Breast epithelium (tissue), 4 donors: ENCODE data around the gene MX2. TPM values are rescaled to one million over a fixed set of nuclear protein-coding genes. Genes with fewer than 3 reads are reported as not detected.

Experiments
- DNase-seq, 2 donors: peaks; one replicate each; pipeline ENCODE4 v3.0.0-alpha.2; 2019; ENCODE audit warnings: low spot score in 2 of 2
- H3K27ac ChIP-seq, 2 donors: fragments of 200-600 bp; sonication (generic) in 1 of 2; one replicate each; pipeline ENCODE4 v1.5.1; 2016 to 2019; ENCODE audit warnings: mild to moderate bottlenecking in 1 of 2
- H3K27me3 ChIP-seq, 2 donors: fragments of 200-600 bp; sonication (generic) in 1 of 2; one replicate each; pipeline versions ENCODE4 v1.5.1 to v1.6.0; 2017 to 2019; ENCODE audit warnings: control low read depth in 1 of 2, mild to moderate bottlenecking in 1 of 2
- H3K36me3 ChIP-seq: fragments of 200-600 bp; one replicate; pipeline ENCODE4 v1.5.1; 2019
- H3K4me1 ChIP-seq, 2 donors: fragments of 200-600 bp; sonication (generic); one replicate each; pipeline ENCODE4 v1.5.1; 2016 to 2019; ENCODE audit warnings: control low read depth in 1 of 2
- H3K4me3 ChIP-seq, 3 donors: fragments of 200-600 bp; sonication (generic); 1 replicate in 2 of 3; 2 replicates in 1 of 3; pipeline ENCODE4 v1.5.1; 2016 to 2019; ENCODE audit warnings: mild to moderate bottlenecking in 3 of 3, moderate library complexity in 2 of 3
- H3K9me3 ChIP-seq, 2 donors: fragments of 200-600 bp; sonication (generic) in 1 of 2; one replicate each; pipeline ENCODE4 v1.5.1; 2016 to 2019; ENCODE audit warnings: control low read depth in 1 of 2
- CTCF ChIP-seq, 3 donors: fragments of 450-650 bp; IDR thresholded peaks; one replicate each; pipeline ENCODE4 v1.5.1; 2016 to 2017; ENCODE audit warnings: antibody characterized with exemption in 3 of 3, mild to moderate bottlenecking in 3 of 3, moderate library complexity in 3 of 3
- POLR2A ChIP-seq: fragments of 450-650 bp; IDR thresholded peaks from one replicate; pipeline ENCODE4 v1.6.1; 2016; ENCODE audit warnings: antibody characterized with exemption, mild to moderate bottlenecking, moderate library complexity
- POLR2AphosphoS5 ChIP-seq, 3 donors: sonication (generic); formaldehyde crosslinking; IDR thresholded peaks; one replicate each; pipeline ENCODE4 v1.6.1; 2017; ENCODE audit warnings: antibody characterized with exemption in 3 of 3
- intact Hi-C: fragments of 100-400 bp; cut with DNase I; formaldehyde crosslinking; loops from one replicate; pipeline ENCODE4 v1.15.1; 2023; ENCODE audit warnings: low total_unique reads
- total RNA-seq, 3 donors: library from RNA; depleted of rRNA; stranded (reverse); fragments of >200 nt; gene quantifications; one replicate each; pipeline ENCODE4 v1.1.0, GENCODE V29; 2016

Gene MX2
- total RNA-seq, 3 donors from 2014 or later: 8.9 to 31.5 (median 29.4) TPM

- intact Hi-C loops: no loop called here
- H3K4me3 ChIP-seq: no peak overlapping the region
- H3K27ac ChIP-seq: no peak overlapping the region
- H3K27me3 ChIP-seq: no peaks in the 10 kb centered on the region
- H3K9me3 ChIP-seq: no peaks in the 10 kb centered on the region
- no peak for TF ChIP-seq CTCF (IDR thresholded peaks at IDR 0.05)
- H3K36me3 ChIP-seq: no peaks in the 10 kb centered on the region
- no peak for DNase-seq
- no peaks in the 10 kb centered on the region for H3K4me1 ChIP-seq
Observed at GRCh38 chr21:41349126-41349525, 12.7 kb upstream of the MX2 start.

- intact Hi-C loops: no loop called here
- H3K4me1 ChIP-seq: no peaks in the 10 kb centered on the region
- DNase-seq: no peak
- H3K4me3 ChIP-seq: no peak overlapping the region
- H3K36me3 ChIP-seq: no peaks in the 10 kb centered on the region
- H3K27me3 ChIP-seq: no peaks in the 10 kb centered on the region
- no peaks in the 10 kb centered on the region for H3K9me3 ChIP-seq
- no peak overlapping the region for H3K27ac ChIP-seq
- no peak for TF ChIP-seq POLR2A
- TF ChIP-seq CTCF (IDR thresholded peaks at IDR 0.05): no peak
- no peak for TF ChIP-seq POLR2AphosphoS5 (IDR thresholded peaks at IDR 0.05)
Observed at GRCh38 chr21:41349619-41350390, 12.0 kb upstream of the MX2 start.

GRCh38 chr21:41350436-41351155 is 11.2 kb upstream of the MX2 start:
- Histone ChIP-seq H3K27ac (no peak overlapping the region), H3K4me3 (no peak overlapping the region), H3K27me3 (no peaks in the 10 kb centered on the region), H3K36me3 (no peaks in the 10 kb centered on the region), H3K4me1 (no peaks in the 10 kb centered on the region), H3K9me3 (no peaks in the 10 kb centered on the region)
- intact Hi-C loops: no loop called here
- DNase-seq: no peak
- no peak for TF ChIP-seq POLR2AphosphoS5 (IDR thresholded peaks at IDR 0.05)
- no peak for TF ChIP-seq CTCF (IDR thresholded peaks at IDR 0.05)
- TF ChIP-seq POLR2A: no peak

GRCh38 chr21:41357546-41357945 is 4.3 kb upstream of the MX2 start:
- peak in 1 of 2 donors; percentile 33 for DNase-seq
- Histone ChIP-seq H3K36me3 (no peaks in the 10 kb centered on the region), H3K27me3 (no peaks in the 10 kb centered on the region), H3K4me3 (no peak overlapping the region), H3K4me1 (peaks cover 0 to 6% of the 10 kb centered on the region in 2 donors), H3K27ac (no peak overlapping the region), H3K9me3 (no peaks in the 10 kb centered on the region)
- TF ChIP-seq CTCF (IDR thresholded peaks at IDR 0.05): no peak
- no peak for TF ChIP-seq POLR2AphosphoS5 (IDR thresholded peaks at IDR 0.05)
- TF ChIP-seq POLR2A: no peak
- intact Hi-C loops: no loop called here
